Measurements from ENCODE around the gene TMEM239.
"Not testable (repeated sequence)": the region's sequence is repeated elsewhere in the genome, so short reads cannot be mapped to it uniquely, and the experiment has no call there.

The TMEM239 gene

GRCh38 chr20:2829376-2829775 lies 13.2 kb downstream of the TMEM239 start:
- H3K27ac ChIP-seq, result no peak overlapping the region
- TF ChIP-seq CTCF (conservative IDR thresholded peaks at IDR 0.05), result no peak

GRCh38 chr20:2831206-2831605 lies 15.0 kb downstream of the TMEM239 start:
- H3K27ac ChIP-seq, result not testable (repeated sequence)

GRCh38 chr20:2833761-2834160 lies 17.6 kb downstream of the TMEM239 start:
- no peak for TF ChIP-seq CTCF (conservative IDR thresholded peaks at IDR 0.05)
- H3K27ac ChIP-seq, result no peak overlapping the region

- no peak for TF ChIP-seq CTCF (conservative IDR thresholded peaks at IDR 0.05)
- no peak overlapping the region for H3K27ac ChIP-seq
Measured at GRCh38 chr20:2834401-2835110, 18.4 kb downstream of the TMEM239 start.

- no peak for TF ChIP-seq CTCF (conservative IDR thresholded peaks at IDR 0.05)
- no peak overlapping the region for H3K27ac ChIP-seq
Measured at GRCh38 chr20:2835331-2835796, 19.2 kb downstream of the TMEM239 start.

GRCh38 chr20:2836035-2836434 lies 19.9 kb downstream of the TMEM239 start:
- TF ChIP-seq CTCF (conservative IDR thresholded peaks at IDR 0.05), result no peak

GRCh38 chr20:2837221-2837960 lies 21.2 kb downstream of the TMEM239 start:
- H3K27ac ChIP-seq, result no peak overlapping the region
- no peak for TF ChIP-seq CTCF (conservative IDR thresholded peaks at IDR 0.05)

More at GRCh38 chr20:2836035-2836434, 19.9 kb downstream of the TMEM239 start:
- no peak overlapping the region for H3K27ac ChIP-seq
